Lung (tissue), 12 donors: Measurements from ENCODE around the gene HYAL2. TPM values are rescaled to one million over a fixed set of nuclear protein-coding genes. Genes with fewer than 3 reads are reported as not detected.

Experiments used
- ATAC-seq: fragments of 200-7000 bp; cut with Tn5 transposase; one replicate; pipeline ENCODE4 v1.9.1; 2020; ENCODE audit warnings: moderate number of reproducible peaks; ENCODE audit not compliant: insufficient read depth, low FRiP score
- DNase-seq, 3 donors: peaks; one replicate each; pipeline ENCODE4 v3.0.0-alpha.2; 2013 to 2017
- H3K27ac ChIP-seq, 2 donors: one replicate each; pipeline ENCODE4 v1.5.1; 2013; ENCODE audit warnings: mild to moderate bottlenecking in 2 of 2, moderate library complexity in 2 of 2, control low read depth in 1 of 2, inconsistent platforms in 1 of 2, low read depth in 1 of 2, low read length in 1 of 2
- H3K27me3 ChIP-seq, 3 donors: one replicate each; pipeline ENCODE4 v1.5.1; 2013; ENCODE audit warnings: low read length in 2 of 3; ENCODE audit not compliant: control insufficient read depth in 3 of 3, insufficient read depth in 3 of 3
- H3K36me3 ChIP-seq, 4 donors: one replicate each; pipeline ENCODE4 v1.5.1; 2013; ENCODE audit warnings: low read length in 4 of 4, mild to moderate bottlenecking in 1 of 4, moderate library complexity in 1 of 4; ENCODE audit not compliant: control insufficient read depth in 4 of 4, insufficient read depth in 4 of 4
- H3K4me1 ChIP-seq, 5 donors: one replicate each; pipeline ENCODE4 v1.5.1; 2013; ENCODE audit warnings: low read length in 5 of 5, mild to moderate bottlenecking in 2 of 5, moderate library complexity in 1 of 5; ENCODE audit not compliant: control insufficient read depth in 5 of 5, insufficient read depth in 5 of 5
- H3K4me3 ChIP-seq: one replicate; pipeline ENCODE4 v1.5.1; 2013; ENCODE audit warnings: mild to moderate bottlenecking, control low read depth, moderate library complexity
- H3K9ac ChIP-seq, 2 donors: one replicate each; pipeline ENCODE4 v1.5.1; 2013; ENCODE audit warnings: low read length in 2 of 2, control low read depth in 1 of 2; ENCODE audit not compliant: insufficient read depth in 1 of 2
- H3K9me3 ChIP-seq, 4 donors: one replicate each; pipeline ENCODE4 v1.5.1; 2013; ENCODE audit warnings: low read length in 3 of 4, mild to moderate bottlenecking in 1 of 4, moderate library complexity in 1 of 4; ENCODE audit not compliant: control insufficient read depth in 4 of 4, insufficient read depth in 3 of 4
- WGBS, 2 donors: extraction: QIAGEN DNeasy Blood & Tissue Kit; methylation state at CpG; one replicate each; pipeline ENCODE4 v1.1.7; 2013; 5-methylcytosine and 5-hydroxymethylcytosine counted together
- polyA plus RNA-seq, 2 donors: library from polyadenylated mRNA; stranded (reverse); fragments of 200-250 nt; gene quantifications; one replicate each; pipeline ENCODE4 v1.2.1, GENCODE V29; 2013
- total RNA-seq, 2 donors: library from RNA; depleted of rRNA in 1 of 2; stranded (reverse); fragments of >200 nt in 1 of 2; gene quantifications; one replicate each; pipeline ENCODE4 v1.2.1, GENCODE V29; 2014 to 2021
- TF ChIP-seq, protein P1 (sequence below): IDR thresholded peaks from 2 replicates; pipeline ENCODE4 v1.5.1; 2012; ENCODE audit warnings: mild to moderate bottlenecking; ENCODE audit errors: control extremely low read depth, extremely low read depth
- donor health status: control.
- donor health status: control.
- donor health status: Bipolar disorder and iron deficiency.
- donor health status: healthy.
- donor health status: DM: yes; HTN: yes; CAD: no.

Gene HYAL2
- total and polyA plus RNA-seq, 4 donors, result 94.3 to 218 (median 201) TPM

DNA sequence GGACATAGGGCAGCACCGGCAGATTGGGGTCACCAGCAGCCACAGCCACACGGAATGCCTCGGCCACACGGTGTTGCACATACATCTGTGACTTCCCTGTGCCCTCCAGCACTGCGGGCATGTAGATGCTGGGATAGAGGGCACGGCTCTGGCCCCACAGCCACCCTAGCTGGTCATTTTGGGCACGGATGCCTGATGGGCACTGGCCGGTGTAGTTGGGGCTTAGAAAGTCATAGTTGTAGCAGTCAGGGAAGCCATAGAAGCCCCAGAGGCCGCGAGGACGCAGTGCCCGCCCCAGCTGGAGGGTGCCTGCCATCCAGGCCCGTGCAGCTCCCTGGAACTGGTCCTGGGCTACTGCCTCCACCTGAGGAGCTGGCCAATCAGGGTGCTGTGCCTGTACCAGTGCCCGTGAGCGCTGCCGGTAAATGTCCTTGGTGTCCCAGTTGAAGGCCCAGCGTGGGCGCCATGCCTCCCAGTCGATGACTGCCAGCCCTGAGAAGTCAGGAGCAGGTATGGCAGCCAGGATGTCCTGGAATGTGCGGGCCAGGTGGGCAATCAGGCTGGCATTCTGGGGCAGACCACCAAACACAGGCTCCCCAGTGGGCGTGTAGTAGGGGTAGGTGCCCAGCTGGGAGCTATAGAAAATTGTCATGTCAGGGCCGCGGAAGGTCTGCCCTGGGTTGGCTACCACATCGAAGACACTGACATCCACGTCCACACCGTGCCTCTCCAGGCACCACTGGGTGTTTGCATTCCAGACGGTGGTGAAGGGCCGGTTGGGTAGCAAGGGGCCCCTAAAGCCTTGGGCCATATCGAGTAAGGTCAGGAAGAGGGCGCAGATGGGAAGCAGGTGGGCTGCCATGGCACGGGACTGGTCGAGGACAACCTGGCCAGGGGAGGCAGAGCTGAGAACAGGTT is 20.2 kb downstream of the HYAL2 start:
- H3K9ac ChIP-seq, result no peak overlapping the region
- H3K36me3 ChIP-seq, result no peaks in the 10 kb centered on the region
- peaks cover 10 to 31% (median 17%) of the 10 kb centered on the region in 5 donors for H3K4me1 ChIP-seq
- DNase-seq (no peak), ATAC-seq (no peak)
- H3K27me3 ChIP-seq, result no peaks in the 10 kb centered on the region
- H3K4me3 ChIP-seq, result peak overlapping the region; percentile 11
- H3K9me3 ChIP-seq, result no peaks in the 10 kb centered on the region
- H3K27ac ChIP-seq, result peak overlapping the region; percentile 83 to 84
- WGBS, 2 donors, result 84 to 89% methylated on average over 32 of the region's 32 CpGs
- TF ChIP-seq, protein P1, sequence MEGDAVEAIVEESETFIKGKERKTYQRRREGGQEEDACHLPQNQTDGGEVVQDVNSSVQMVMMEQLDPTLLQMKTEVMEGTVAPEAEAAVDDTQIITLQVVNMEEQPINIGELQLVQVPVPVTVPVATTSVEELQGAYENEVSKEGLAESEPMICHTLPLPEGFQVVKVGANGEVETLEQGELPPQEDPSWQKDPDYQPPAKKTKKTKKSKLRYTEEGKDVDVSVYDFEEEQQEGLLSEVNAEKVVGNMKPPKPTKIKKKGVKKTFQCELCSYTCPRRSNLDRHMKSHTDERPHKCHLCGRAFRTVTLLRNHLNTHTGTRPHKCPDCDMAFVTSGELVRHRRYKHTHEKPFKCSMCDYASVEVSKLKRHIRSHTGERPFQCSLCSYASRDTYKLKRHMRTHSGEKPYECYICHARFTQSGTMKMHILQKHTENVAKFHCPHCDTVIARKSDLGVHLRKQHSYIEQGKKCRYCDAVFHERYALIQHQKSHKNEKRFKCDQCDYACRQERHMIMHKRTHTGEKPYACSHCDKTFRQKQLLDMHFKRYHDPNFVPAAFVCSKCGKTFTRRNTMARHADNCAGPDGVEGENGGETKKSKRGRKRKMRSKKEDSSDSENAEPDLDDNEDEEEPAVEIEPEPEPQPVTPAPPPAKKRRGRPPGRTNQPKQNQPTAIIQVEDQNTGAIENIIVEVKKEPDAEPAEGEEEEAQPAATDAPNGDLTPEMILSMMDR, result no peak

DNA sequence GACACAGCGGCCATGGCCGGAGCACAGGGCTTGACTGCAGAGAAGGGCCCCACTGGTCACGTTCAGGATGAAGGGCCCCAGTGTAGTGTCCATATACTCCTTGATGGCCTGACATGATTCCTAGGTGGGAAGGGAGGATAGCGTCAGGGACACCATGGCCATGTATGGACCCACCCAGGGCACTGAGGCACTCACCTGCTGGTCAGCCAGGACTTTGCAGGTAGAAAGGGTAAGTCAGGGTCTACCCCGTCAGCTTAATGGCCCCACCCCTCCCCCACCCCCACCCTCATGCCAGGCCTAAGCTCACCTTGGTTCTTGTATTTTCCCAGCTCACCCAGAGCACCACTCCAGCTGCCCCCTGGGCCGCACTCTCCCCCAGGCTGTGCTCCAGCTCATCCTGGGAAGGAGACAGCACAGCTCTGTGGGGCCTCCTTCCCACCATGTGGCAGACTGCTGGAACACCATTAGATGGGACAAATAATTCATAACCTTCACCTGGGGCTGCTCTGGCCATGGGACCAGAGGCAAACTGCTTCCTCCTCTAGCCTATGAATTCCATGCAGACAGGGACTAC is 21.8 kb downstream of the HYAL2 start:
- ATAC-seq, result no peak
- peaks cover 10 to 31% (median 17%) of the 10 kb centered on the region in 5 donors for H3K4me1 ChIP-seq
- TF ChIP-seq, protein P1, result no peak
- no peak overlapping the region for H3K4me3 ChIP-seq
- WGBS, 2 donors, result 81 to 84% methylated on average over 6 of the region's 6 CpGs
- H3K9me3 ChIP-seq, result no peaks in the 10 kb centered on the region
- peaks cover 0 to 4% (median 0%) of the 10 kb centered on the region in 4 donors for H3K36me3 ChIP-seq
- H3K27me3 ChIP-seq, result no peaks in the 10 kb centered on the region
- DNase-seq, result no peak
- H3K27ac ChIP-seq, result peak overlapping the region; percentile 85 to 95
- H3K9ac ChIP-seq, result no peak overlapping the region

DNA sequence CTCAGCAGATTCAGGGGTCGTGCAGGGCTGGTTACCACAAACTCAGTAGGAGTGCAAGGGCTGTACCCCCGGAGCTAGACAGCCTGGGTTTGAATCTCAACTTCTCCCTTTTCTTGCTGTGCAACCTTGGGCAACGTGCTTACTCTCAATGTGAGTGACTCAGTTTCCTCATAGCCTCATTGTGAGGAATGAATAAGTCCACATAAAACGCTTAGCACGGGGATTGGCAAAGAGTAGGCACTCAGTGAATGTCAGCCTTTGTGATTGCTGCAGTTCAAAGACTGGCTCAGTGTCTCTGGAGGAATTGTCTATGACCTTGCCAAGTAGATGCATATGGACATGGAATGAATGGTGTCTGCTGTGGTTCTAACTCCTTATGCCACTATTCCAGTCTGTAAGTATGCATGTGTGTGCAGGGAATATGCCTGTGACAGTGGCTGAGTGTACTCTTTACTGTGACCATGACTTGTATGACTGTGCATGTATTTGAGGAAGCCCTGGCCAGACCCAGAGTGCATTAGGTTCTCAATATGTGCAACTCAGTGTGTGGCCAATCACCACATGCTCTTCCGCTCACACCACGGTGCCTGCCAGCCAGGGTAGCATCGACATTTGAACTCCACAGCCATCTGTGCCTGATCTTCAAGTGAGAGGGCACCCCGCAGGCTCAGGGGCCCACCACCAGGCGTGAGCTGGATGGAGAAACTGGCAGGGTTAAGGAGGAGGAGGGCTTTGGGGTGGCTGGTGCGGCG is 22.4 kb downstream of the HYAL2 start:
- Histone ChIP-seq H3K4me1 (peaks cover 10 to 31% (median 17%) of the 10 kb centered on the region in 5 donors), H3K36me3 (peaks cover 0 to 4% (median 0%) of the 10 kb centered on the region in 4 donors), H3K27ac (peak overlapping the region; percentile 85 to 95), H3K9ac (peak overlapping the region; percentile 51 to 85), H3K27me3 (no peaks in the 10 kb centered on the region), H3K9me3 (no peaks in the 10 kb centered on the region), H3K4me3 (peak overlapping the region; percentile 6)
- DNase-seq (peak in 1 of 3 donors; percentile 44), ATAC-seq (no peak)
- TF ChIP-seq, protein P1, result no peak
- 37 to 41% methylated on average over 12 of the region's 12 CpGs for WGBS, 2 donors
